GM23248 (cell line): ENCODE data around the gene MBD2. TPM values are rescaled to one million over a fixed set of nuclear protein-coding genes. Genes with fewer than 3 reads are reported as not detected.
"Not testable (repeated sequence)": the region's sequence is repeated elsewhere in the genome, so short reads cannot be mapped to it uniquely, and the experiment has no call there.

Experiments
- DNase-seq: peaks from one replicate; pipeline ENCODE4 v3.0.0-alpha.2; 2015
- H2AFZ ChIP-seq: fragments of 200-600 bp; sonication (generic); 2 replicates; pipeline ENCODE4 v1.6.1; 2016; ENCODE audit warnings: antibody characterized with exemption
- H3F3A ChIP-seq: fragments of 200-600 bp; sonication (generic); 2 replicates; pipeline ENCODE4 v1.6.1; 2016; ENCODE audit warnings: mild to moderate bottlenecking, antibody characterized with exemption, mixed run types; ENCODE audit not compliant: insufficient read depth
- H3K27ac ChIP-seq: fragments of 200-600 bp; sonication (generic); 2 replicates; pipeline ENCODE4 v1.5.1; 2016; ENCODE audit warnings: mild to moderate bottlenecking
- H3K27me3 ChIP-seq: fragments of 200-600 bp; sonication (generic); replicated peaks from 2 replicates; pipeline ENCODE4 v1.6.1; 2016; ENCODE audit warnings: mild to moderate bottlenecking; ENCODE audit not compliant: insufficient read depth
- H3K36me3 ChIP-seq: fragments of 200-600 bp; sonication (generic); 2 replicates; pipeline ENCODE4 v1.6.1; 2016; ENCODE audit warnings: low read depth, mild to moderate bottlenecking
- H3K4me1 ChIP-seq: fragments of 200-600 bp; sonication (generic); 2 replicates; pipeline ENCODE4 v1.6.1; 2016; ENCODE audit warnings: mild to moderate bottlenecking; ENCODE audit not compliant: insufficient read depth
- H3K4me2 ChIP-seq: fragments of 200-600 bp; sonication (generic); one replicate; pipeline ENCODE4 v1.6.1; 2016; ENCODE audit warnings: mild to moderate bottlenecking; ENCODE audit not compliant: unreplicated experiment
- H3K4me3 ChIP-seq: fragments of 200-600 bp; sonication (generic); 2 replicates; pipeline ENCODE4 v1.5.1; 2016; ENCODE audit warnings: mild to moderate bottlenecking
- H3K79me2 ChIP-seq: fragments of 200-600 bp; sonication (generic); 2 replicates; pipeline ENCODE4 v1.6.1; 2016; ENCODE audit warnings: mild to moderate bottlenecking; ENCODE audit not compliant: insufficient read depth
- H3K9ac ChIP-seq: fragments of 200-600 bp; sonication (generic); 2 replicates; pipeline ENCODE4 v1.6.1; 2016; ENCODE audit warnings: mild to moderate bottlenecking
- H3K9me2 ChIP-seq: fragments of 200-600 bp; sonication (generic); 2 replicates; pipeline ENCODE4 v1.6.1; 2016; ENCODE audit warnings: mixed run types, mild to moderate bottlenecking, moderate library complexity; ENCODE audit not compliant: insufficient read depth
- H3K9me3 ChIP-seq: fragments of 200-600 bp; sonication (generic); one replicate; pipeline ENCODE4 v1.6.1; 2017; ENCODE audit warnings: low read depth
- H4K20me1 ChIP-seq: fragments of 200-600 bp; sonication (generic); 2 replicates; pipeline ENCODE4 v1.6.0; 2016; ENCODE audit not compliant: insufficient read depth
- EZH2 ChIP-seq: fragments of 200-600 bp; sonication (generic); IDR thresholded peaks from 2 replicates; pipeline ENCODE4 v1.6.1; 2018; ENCODE audit warnings: antibody characterized with exemption, mild to moderate bottlenecking; ENCODE audit not compliant: insufficient read depth, poor library complexity, severe bottlenecking
- EZH2phosphoT487 ChIP-seq: fragments of 200-600 bp; sonication (generic); IDR thresholded peaks from 2 replicates; pipeline ENCODE4 v1.6.1; 2018; ENCODE audit warnings: antibody characterized with exemption, moderate library complexity, mild to moderate bottlenecking, low read depth; ENCODE audit not compliant: insufficient read depth
- WGBS, 2 experiments: methylation state at CpG; one replicate each; pipeline ENCODE4 v1.1.6; 2015 to 2017; ENCODE audit warnings: low lambda C conversion rate in 2 of 2, low coverage in 1 of 2; ENCODE audit errors: missing lambda C conversion rate in 2 of 2; 5-methylcytosine and 5-hydroxymethylcytosine counted together
- in situ Hi-C: fragments of 300-500 bp; cut with MboI; formaldehyde crosslinking; loops from 2 replicates; pipeline ENCODE4 v1.15.0; 2020
- polyA plus RNA-seq: library from polyadenylated mRNA; unstranded; fragments of >200 nt; fragmentation: Nextera tagmentation; extraction: Ambion mirVana; gene quantifications from 2 replicates; pipeline ENCODE4 v1.2.1, GENCODE V29; 2016
- total RNA-seq: library from RNA; depleted of rRNA; stranded (reverse); fragments of >200 nt; shearing (Covaris generic); gene quantifications from 2 replicates; pipeline ENCODE4 v1.2.3, GENCODE V29; 2014

MBD2 gene
- total and polyA plus RNA-seq, 2 experiments from 2014 or later: 9.5 to 27.2 TPM

GRCh38 chr18:54209471-54210180 is 14.8 kb downstream of the MBD2 start:
- no peak overlapping the region for H3K9ac ChIP-seq
- TF ChIP-seq EZH2 (no peak), EZH2phosphoT487 (no peak)
- H3K36me3 ChIP-seq: peaks cover 5% of the 10 kb centered on the region; the same call in 1 of the 2 replicates
- peak overlapping the region; percentile 19 for H3K4me3 ChIP-seq
- peaks cover 37% of the 10 kb centered on the region for H3F3A ChIP-seq
- peak overlapping the region; percentile 52 for H3K27ac ChIP-seq
- H3K27me3 ChIP-seq: no peaks in the 10 kb centered on the region
- 63 to 80% methylated on average over 1 of the region's 1 CpG for WGBS, 2 experiments
- no peak overlapping the region for H2AFZ ChIP-seq
- no peaks in the 10 kb centered on the region for H3K9me2 ChIP-seq
- H4K20me1 ChIP-seq: peaks cover 24% of the 10 kb centered on the region
- H3K4me2 ChIP-seq: peak overlapping the region; percentile 57
- in situ Hi-C loops: no loop called here
- peaks cover 34% of the 10 kb centered on the region for H3K4me1 ChIP-seq
- DNase-seq: peak; percentile 38
- no peaks in the 10 kb centered on the region for H3K9me3 ChIP-seq
- peaks cover 100% of the 10 kb centered on the region for H3K79me2 ChIP-seq

GRCh38 chr18:54206447-54206846 is 18.0 kb downstream of the MBD2 start:
- in situ Hi-C loops: no loop called here
- WGBS, 2 experiments: 53 to 60% methylated on average over 2 of the region's 2 CpGs

GRCh38 chr18:54205959-54206358 is 18.5 kb downstream of the MBD2 start:
- H3K27ac ChIP-seq: peak overlapping the region; percentile 11
- H3F3A ChIP-seq: peaks cover 37% of the 10 kb centered on the region
- peaks cover 34% of the 10 kb centered on the region for H3K4me1 ChIP-seq
- no peaks in the 10 kb centered on the region for H3K27me3 ChIP-seq
- H3K79me2 ChIP-seq: peaks cover 100% of the 10 kb centered on the region
- in situ Hi-C loops: no loop called here
- H3K9me2 ChIP-seq: no peaks in the 10 kb centered on the region
- H3K36me3 ChIP-seq: peaks cover 33% of the 10 kb centered on the region
- H2AFZ ChIP-seq: no peak overlapping the region
- H3K4me3 ChIP-seq: no peak overlapping the region
- H3K4me2 ChIP-seq: peak overlapping the region; percentile 6
- 26 to 27% methylated on average over 1 of the region's 1 CpG for WGBS, 2 experiments
- no peaks in the 10 kb centered on the region for H3K9me3 ChIP-seq
- H3K9ac ChIP-seq: no peak overlapping the region
- no peak for TF ChIP-seq EZH2phosphoT487
- TF ChIP-seq EZH2: no peak
- peak; percentile 16 for DNase-seq
- H4K20me1 ChIP-seq: peaks cover 24% of the 10 kb centered on the region

More at GRCh38 chr18:54206447-54206846, 18.0 kb downstream of the MBD2 start:
- H3K9me2 ChIP-seq: no peaks in the 10 kb centered on the region
- H3K4me3 ChIP-seq: no peak overlapping the region
- peaks cover 37% of the 10 kb centered on the region for H3F3A ChIP-seq
- peak overlapping the region; percentile 11; the same call in 1 of the 2 replicates for H3K27ac ChIP-seq
- peaks cover 28% of the 10 kb centered on the region for H3K36me3 ChIP-seq
- peaks cover 24% of the 10 kb centered on the region for H4K20me1 ChIP-seq
- no peak for TF ChIP-seq EZH2phosphoT487
- TF ChIP-seq EZH2: no peak
- no peak overlapping the region for H3K4me2 ChIP-seq
- H3K9me3 ChIP-seq: no peaks in the 10 kb centered on the region
- DNase-seq: peak; percentile 3
- no peak overlapping the region for H3K9ac ChIP-seq
- peaks cover 34% of the 10 kb centered on the region for H3K4me1 ChIP-seq
- H3K79me2 ChIP-seq: peaks cover 100% of the 10 kb centered on the region
- no peak overlapping the region for H2AFZ ChIP-seq
- H3K27me3 ChIP-seq: no peaks in the 10 kb centered on the region

- H3K27me3 ChIP-seq, H3K9me3 ChIP-seq, H3K9ac ChIP-seq, H3K9me2 ChIP-seq, H3K4me3 ChIP-seq, in situ Hi-C loops, DNase-seq, H2AFZ ChIP-seq: not testable (repeated sequence)
- H3K79me2 ChIP-seq: peaks cover 100% of the 10 kb centered on the region
- H3K4me2 ChIP-seq: peak overlapping the region; percentile 6
- peaks cover 33% of the 10 kb centered on the region for H3K36me3 ChIP-seq
- 94 to 96% methylated on average over 6 of the region's 6 CpGs for WGBS, 2 experiments
- H4K20me1 ChIP-seq: peaks cover 24% of the 10 kb centered on the region
- peak overlapping the region; percentile 11 for H3K27ac ChIP-seq
- peaks cover 35% of the 10 kb centered on the region for H3F3A ChIP-seq
- H3K4me1 ChIP-seq: peaks cover 32% of the 10 kb centered on the region
Observed at GRCh38 chr18:54205448-54205847, 19.0 kb downstream of the MBD2 start.
